ENCODE data around the gene PLCB4.

The PLCB4 gene

DNA sequence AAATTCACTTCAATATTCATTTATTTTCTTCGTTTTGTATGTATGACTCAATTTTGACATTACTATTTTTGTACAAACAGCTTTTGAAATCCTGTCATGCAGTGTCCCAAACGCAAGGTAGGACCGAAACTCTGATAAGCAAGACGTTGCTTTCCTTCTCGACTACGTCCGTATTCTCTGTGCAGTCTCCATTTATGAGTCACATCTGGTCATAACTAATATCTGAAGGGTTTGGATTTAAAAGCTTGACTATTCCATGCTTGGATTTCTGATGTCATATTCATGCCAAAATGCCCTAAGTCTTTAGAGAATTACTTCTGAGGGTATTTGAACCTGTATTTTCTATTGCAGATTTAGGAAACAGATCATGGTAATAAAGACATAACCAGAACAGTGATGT lies 407.8 kb downstream of the PLCB4 start:
- DNase-seq (ENCODE audit: extremely low read depth, low read depth), result no peak
- TF ChIP-seq, protein P1, sequence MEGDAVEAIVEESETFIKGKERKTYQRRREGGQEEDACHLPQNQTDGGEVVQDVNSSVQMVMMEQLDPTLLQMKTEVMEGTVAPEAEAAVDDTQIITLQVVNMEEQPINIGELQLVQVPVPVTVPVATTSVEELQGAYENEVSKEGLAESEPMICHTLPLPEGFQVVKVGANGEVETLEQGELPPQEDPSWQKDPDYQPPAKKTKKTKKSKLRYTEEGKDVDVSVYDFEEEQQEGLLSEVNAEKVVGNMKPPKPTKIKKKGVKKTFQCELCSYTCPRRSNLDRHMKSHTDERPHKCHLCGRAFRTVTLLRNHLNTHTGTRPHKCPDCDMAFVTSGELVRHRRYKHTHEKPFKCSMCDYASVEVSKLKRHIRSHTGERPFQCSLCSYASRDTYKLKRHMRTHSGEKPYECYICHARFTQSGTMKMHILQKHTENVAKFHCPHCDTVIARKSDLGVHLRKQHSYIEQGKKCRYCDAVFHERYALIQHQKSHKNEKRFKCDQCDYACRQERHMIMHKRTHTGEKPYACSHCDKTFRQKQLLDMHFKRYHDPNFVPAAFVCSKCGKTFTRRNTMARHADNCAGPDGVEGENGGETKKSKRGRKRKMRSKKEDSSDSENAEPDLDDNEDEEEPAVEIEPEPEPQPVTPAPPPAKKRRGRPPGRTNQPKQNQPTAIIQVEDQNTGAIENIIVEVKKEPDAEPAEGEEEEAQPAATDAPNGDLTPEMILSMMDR (IDR thresholded peaks at IDR 0.05; ENCODE audit: low read depth, low read length), result no peak

DNA sequence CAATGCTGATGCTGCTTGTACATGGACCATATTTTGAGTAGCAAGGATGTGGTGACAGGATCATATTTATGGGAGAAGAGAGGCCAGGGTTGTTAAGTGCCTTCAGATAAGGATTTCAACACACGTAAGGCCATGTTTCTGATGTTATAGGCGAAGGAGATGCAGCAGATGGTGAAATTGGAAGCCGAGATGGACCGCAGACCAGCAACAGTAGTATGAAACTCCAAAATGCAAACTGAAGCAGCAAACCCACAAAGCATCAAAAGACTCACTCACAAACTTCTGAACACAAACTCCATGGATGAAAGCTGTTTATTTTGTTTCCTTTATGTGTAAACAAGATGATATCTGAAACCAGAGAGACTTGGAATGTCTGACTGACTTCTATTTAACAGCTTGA lies 409.9 kb downstream of the PLCB4 start:
- TF ChIP-seq, protein P1 (IDR thresholded peaks at IDR 0.05; ENCODE audit: low read depth, low read length), result no peak

DNA sequence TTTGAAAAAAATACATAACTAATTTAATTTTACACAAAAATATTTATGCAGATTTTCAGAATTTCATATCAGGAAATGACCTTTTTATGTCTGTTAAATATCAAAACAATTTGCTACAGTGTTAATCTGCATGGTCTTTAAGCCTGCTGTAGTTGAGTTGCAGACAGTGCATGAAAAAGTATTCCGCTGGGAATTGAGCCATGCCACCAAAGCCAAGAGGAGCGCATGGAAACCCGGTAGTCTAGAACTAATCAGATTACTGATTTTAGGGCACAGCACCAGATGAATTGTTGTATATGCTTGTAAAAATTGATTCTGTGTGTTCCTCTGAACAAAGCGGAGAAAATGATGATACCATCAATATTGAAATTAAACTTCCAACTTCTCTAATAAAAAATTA lies 411.2 kb downstream of the PLCB4 start:
- TF ChIP-seq, protein P1 (IDR thresholded peaks at IDR 0.05; ENCODE audit: low read depth, low read length), result no peak
- DNase-seq (ENCODE audit: extremely low read depth, low read depth), result no peak

More for the DNA sequence above, 409.9 kb downstream of the PLCB4 start:
- no peak for DNase-seq (ENCODE audit: extremely low read depth, low read depth)

DNA sequence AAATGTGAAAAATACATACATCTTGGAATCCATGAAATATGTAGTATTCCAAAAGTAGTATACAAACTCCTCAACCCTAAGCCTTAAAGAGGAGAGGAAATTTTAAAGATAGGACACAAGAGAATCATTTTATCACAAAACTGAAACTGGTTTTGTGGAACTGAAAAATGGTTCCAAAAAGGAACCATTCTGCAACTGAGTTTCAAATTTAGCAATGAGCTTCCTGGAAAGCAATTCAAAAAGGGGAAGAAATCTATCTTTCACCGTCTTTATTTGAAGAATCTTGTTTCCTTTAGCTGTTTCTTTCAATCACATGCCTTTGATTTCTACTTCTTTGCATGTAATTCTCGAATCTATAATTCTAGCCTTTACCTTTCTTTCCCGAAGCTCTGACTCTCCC lies 413.3 kb downstream of the PLCB4 start:
- no peak for DNase-seq (ENCODE audit: extremely low read depth, low read depth)
- TF ChIP-seq, protein P1 (IDR thresholded peaks at IDR 0.05; ENCODE audit: low read depth, low read length), result no peak

DNA sequence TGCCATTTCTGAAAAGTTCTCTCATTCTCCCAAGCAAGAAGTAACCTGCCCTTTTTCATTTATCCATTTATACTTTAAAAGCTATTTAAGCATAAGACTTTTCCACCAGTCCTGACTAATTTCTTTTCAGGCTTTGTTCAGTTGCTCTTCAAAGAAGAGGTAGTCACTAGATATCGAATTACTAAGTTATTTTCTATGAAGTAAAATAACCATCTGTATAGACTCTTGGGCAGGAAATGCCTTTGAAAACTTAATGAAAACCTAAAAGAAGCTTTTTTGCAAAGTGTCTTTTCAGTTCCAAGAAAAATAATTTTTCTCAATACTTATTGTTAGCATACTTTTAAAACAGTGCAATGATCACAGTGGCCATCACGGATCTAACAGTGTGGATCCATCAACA lies 414.2 kb downstream of the PLCB4 start:
- no peak for DNase-seq (ENCODE audit: extremely low read depth, low read depth)
- TF ChIP-seq, protein P1 (IDR thresholded peaks at IDR 0.05; ENCODE audit: low read depth, low read length), result no peak

DNA sequence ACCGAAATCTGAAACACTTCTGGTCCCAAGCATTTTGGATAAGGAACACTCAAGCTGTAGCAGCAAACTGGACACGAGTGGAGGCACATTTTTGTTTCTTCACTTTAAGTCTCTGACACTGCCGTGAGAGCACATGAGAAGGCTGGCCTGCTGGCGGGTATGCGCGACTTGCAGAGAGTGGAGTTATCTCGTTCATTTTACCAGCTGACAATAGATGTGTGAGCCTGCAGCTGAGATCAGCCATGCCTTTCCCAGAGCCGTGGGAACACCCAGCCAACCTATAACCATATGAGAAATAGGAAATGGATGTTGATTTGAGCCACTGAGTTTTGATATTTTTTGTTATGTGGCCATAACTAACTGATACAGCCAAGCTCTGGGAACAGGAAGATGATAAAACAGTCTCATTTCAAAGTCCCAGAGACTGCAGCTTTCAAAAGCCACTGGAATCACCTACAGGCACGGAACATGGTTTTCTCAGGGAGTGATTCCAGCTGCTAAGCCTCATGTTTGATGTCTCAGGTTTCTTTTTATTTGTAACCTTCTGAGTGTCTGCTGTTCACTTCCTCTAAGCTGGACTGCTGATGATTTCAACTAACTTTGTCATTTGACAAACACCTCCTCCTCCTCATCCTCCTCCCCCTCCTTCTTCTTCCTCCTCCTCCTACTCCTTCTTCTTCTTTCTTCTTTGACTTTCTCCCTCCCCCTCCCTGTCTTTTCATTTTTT lies 416.9 kb downstream of the PLCB4 start:
- TF ChIP-seq, protein P1 (IDR thresholded peaks at IDR 0.05; ENCODE audit: low read depth, low read length), result no peak

DNA sequence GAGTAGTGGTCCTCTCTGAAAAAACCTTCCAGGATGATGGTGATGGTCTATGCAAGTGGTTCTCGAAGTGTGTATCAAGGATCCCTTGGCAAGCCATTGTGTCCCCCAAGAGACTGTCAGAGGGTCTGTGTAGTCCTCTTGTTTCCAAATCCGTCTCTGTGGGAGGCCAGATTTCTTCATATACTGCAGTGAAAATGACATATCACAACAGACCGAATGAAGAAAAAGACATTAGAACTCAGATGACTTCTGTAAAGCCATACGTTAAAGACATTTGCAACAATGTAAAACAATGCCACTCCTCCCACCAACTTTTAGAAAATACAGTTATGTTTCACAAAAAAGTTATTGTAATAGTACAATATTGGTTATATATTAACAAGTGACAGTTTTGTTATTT lies 418.3 kb downstream of the PLCB4 start:
- DNase-seq (ENCODE audit: extremely low read depth, low read depth), result no peak
- TF ChIP-seq, protein P1 (IDR thresholded peaks at IDR 0.05; ENCODE audit: low read depth, low read length), result no peak

More for the DNA sequence above, 416.9 kb downstream of the PLCB4 start:
- DNase-seq (ENCODE audit: extremely low read depth, low read depth), result no peak
